ENCODE measurements around the gene KLRC3.

DNA sequence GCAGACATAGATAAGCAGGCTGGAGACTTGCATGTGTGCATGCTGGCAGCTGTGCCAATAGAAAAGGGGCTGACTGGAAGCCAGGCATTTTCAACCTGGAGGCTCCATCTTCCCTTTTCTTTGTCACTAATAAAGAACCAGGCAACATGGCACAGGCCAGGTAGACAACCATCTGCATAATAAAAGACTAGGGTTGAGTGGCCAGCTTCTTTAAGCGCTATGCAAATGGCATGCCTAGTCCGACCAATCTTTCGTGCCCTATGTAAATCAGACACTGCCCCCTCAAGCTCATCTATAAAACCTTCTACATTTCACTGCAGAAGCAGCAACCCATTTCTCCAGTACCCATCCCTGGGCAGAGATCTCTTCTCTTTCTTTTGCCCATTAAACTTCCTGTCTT is 37.4 kb upstream of the KLRC3 start:
- TF ChIP-seq, protein P1, sequence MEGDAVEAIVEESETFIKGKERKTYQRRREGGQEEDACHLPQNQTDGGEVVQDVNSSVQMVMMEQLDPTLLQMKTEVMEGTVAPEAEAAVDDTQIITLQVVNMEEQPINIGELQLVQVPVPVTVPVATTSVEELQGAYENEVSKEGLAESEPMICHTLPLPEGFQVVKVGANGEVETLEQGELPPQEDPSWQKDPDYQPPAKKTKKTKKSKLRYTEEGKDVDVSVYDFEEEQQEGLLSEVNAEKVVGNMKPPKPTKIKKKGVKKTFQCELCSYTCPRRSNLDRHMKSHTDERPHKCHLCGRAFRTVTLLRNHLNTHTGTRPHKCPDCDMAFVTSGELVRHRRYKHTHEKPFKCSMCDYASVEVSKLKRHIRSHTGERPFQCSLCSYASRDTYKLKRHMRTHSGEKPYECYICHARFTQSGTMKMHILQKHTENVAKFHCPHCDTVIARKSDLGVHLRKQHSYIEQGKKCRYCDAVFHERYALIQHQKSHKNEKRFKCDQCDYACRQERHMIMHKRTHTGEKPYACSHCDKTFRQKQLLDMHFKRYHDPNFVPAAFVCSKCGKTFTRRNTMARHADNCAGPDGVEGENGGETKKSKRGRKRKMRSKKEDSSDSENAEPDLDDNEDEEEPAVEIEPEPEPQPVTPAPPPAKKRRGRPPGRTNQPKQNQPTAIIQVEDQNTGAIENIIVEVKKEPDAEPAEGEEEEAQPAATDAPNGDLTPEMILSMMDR (IDR thresholded peaks at IDR 0.05 in 8 of 11, conservative IDR thresholded peaks at IDR 0.05 in 3 of 11), result no peak
- TF ChIP-seq POLR2AphosphoS5 (IDR thresholded peaks at IDR 0.05), result no peak

All from spleen (tissue), 7 donors.